C4-2B (cell line): Measurements from ENCODE around the gene NDUFB7.
"Not testable (repeated sequence)": the region's sequence is repeated elsewhere in the genome, so short reads cannot be mapped to it uniquely, and the experiment has no call there.

Experiments
- CTCF ChIP-seq: fragments of 450-650 bp; conservative IDR thresholded peaks from 2 replicates; pipeline ENCODE4 v1.5.1; 2017; ENCODE audit warnings: mild to moderate bottlenecking
- ZFX ChIP-seq: fragments of 450-650 bp; IDR thresholded peaks from 2 replicates; pipeline ENCODE4 v1.6.1; 2017

- not testable (repeated sequence) for TF ChIP-seq CTCF, ZFX
These were observed 19.9 kb downstream of the NDUFB7 start for GRCh38 chr19:14552006-14552360.
